Activated naive CD4-positive, alpha-beta T cell treated with anti-CD3 and anti-CD28 coated beads, Interleukin-2, amount 10 ng/mL, durations not matched to agents 7 days and 5 days (primary cell): ENCODE data around the gene POMC.
"Not testable (repeated sequence)": the region's sequence is repeated elsewhere in the genome, so short reads cannot be mapped to it uniquely, and the experiment has no call there.

ENCODE experiments used
- CTCF ChIA-PET: fragments of 350-600 bp; sonication (Branson Sonifier 250); formaldehyde crosslinking; loops from one replicate; lab custom pipeline; 2021; ENCODE audit warnings: antibody characterized with exemption; lab: Charles Lee
- DNase-seq: peaks from one replicate; pipeline ENCODE4 v3.0.0-alpha.2; 2020
- H3K27ac Mint-ChIP-seq: one replicate; pipeline ENCODE4 v1.8.0; 2021; ENCODE audit warnings: mild to moderate bottlenecking, moderate library complexity, mixed read lengths
- H3K27me3 Mint-ChIP-seq: one replicate; pipeline ENCODE4 v1.8.0; 2021; ENCODE audit warnings: mild to moderate bottlenecking, mixed read lengths
- H3K36me3 Mint-ChIP-seq: one replicate; pipeline ENCODE4 v1.8.0; 2021; ENCODE audit warnings: mixed read lengths
- H3K4me1 Mint-ChIP-seq: one replicate; pipeline ENCODE4 v1.8.0; 2021; ENCODE audit warnings: mixed read lengths
- H3K4me3 Mint-ChIP-seq: one replicate; pipeline ENCODE4 v1.8.0; 2021; ENCODE audit warnings: mild to moderate bottlenecking, moderate library complexity, mixed read lengths
- H3K9me3 Mint-ChIP-seq: one replicate; pipeline ENCODE4 v1.8.0; 2021; ENCODE audit warnings: mixed read lengths

The POMC gene

DNA sequence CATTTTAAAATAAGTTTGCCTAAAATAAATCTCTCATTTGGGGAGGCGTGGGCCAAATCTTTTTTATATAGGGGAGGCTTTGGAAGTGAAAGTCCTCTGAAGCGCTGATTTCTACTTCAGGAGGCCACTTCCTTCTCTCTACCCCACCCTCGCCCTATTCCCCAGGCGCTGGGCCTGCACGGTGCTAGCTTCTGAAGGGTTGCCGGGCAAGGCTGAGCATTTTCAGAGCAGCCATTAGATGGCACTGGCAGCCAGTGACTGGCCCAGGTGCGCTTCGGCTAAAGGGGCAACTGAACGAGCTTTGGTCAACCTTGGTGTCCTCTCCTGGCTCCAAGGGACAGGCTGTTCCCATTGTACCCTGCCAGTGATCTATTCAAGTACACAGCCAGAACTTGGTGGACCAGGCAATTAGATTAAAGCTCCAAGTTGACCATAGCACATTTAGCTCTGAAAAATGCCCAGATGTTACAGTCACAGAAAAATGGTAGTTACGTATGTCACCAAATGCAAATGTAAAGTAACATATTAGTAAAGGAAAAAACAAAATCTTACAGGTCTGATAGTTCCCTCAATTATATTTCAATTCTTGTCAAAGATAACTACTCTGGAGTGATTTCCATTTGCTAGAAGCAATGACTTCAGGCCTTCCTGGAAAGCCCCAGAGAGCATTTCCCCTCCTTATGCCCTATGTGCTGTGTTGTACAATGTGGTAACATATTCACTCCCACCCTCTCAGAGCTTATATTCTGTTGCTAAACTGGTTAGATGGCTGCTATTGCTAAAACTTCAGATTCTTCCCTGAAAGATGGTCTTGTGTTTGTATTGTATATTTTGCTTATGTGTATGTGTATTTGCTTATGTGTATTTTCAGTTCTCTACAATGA is 2.1 kb downstream of the POMC start:
- no peaks in the 10 kb centered on the region for H3K36me3 Mint-ChIP-seq
- H3K4me3 Mint-ChIP-seq: no peak overlapping the region
- H3K27me3 Mint-ChIP-seq: peaks cover 80% of the 10 kb centered on the region
- DNase-seq: peak; percentile 69
- peaks cover 36% of the 10 kb centered on the region for H3K4me1 Mint-ChIP-seq
- H3K9me3 Mint-ChIP-seq: no peaks in the 10 kb centered on the region
- H3K27ac Mint-ChIP-seq: no peak overlapping the region
- CTCF ChIA-PET: interaction anchor here (0.6 to 6.3 kb wide), 17 partner anchors 24 to 490 kb away, joined by 3 to 64 read pairs (median 3); no protein-coding TSS in a partner anchor

DNA sequence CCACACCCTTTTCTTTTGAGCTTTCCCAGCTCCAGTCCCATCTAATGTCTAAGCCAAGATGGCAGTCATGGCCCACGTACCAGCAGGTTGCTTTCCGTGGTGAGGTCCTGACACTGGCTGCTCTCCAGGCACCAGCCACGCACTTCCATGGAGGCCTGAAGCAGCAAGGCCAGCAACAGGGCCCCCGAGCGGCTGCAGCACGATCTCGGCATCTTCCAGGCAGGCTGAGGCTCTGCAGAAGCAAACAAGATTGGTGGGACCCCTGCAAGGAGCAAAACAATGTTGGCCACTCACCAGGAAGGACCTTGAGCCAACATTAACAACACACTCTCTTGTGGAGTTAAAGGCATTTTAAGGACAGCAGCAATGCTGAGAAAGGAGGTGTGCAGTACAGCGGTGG is 3.8 kb downstream of the POMC start:
- peaks cover 46% of the 10 kb centered on the region for H3K4me1 Mint-ChIP-seq
- no peak for DNase-seq
- H3K27ac Mint-ChIP-seq: no peak overlapping the region
- no peak overlapping the region for H3K4me3 Mint-ChIP-seq
- H3K27me3 Mint-ChIP-seq: peaks cover 64% of the 10 kb centered on the region
- CTCF ChIA-PET: interaction anchor here (6.3 kb wide), 1 partner anchor 31 kb away, joined by 64 read pairs; no protein-coding TSS in a partner anchor
- no peaks in the 10 kb centered on the region for H3K36me3 Mint-ChIP-seq
- H3K9me3 Mint-ChIP-seq: no peaks in the 10 kb centered on the region

- peaks cover 30% of the 10 kb centered on the region for H3K4me1 Mint-ChIP-seq
- peaks cover 39% of the 10 kb centered on the region for H3K27me3 Mint-ChIP-seq
- H3K4me3 Mint-ChIP-seq, H3K9me3 Mint-ChIP-seq, H3K36me3 Mint-ChIP-seq, DNase-seq: not testable (repeated sequence)
- peak overlapping the region; percentile 68 for H3K27ac Mint-ChIP-seq
- CTCF ChIA-PET: interaction anchor here (1.9 to 6.3 kb wide), 2 partner anchors 34 to 186 kb away, joined by 6 to 64 read pairs; no protein-coding TSS in a partner anchor
Measured at GRCh38 chr2:25162061-25162460, 6.3 kb downstream of the POMC start.

GRCh38 chr2:25161055-25161781 is 7.2 kb downstream of the POMC start:
- peaks cover 35% of the 10 kb centered on the region for H3K27me3 Mint-ChIP-seq
- H3K4me1 Mint-ChIP-seq: peaks cover 25% of the 10 kb centered on the region
- peak; percentile 75 for DNase-seq
- H3K27ac Mint-ChIP-seq: peak overlapping the region; percentile 78
- H3K9me3 Mint-ChIP-seq: no peaks in the 10 kb centered on the region
- no peaks in the 10 kb centered on the region for H3K36me3 Mint-ChIP-seq
- H3K4me3 Mint-ChIP-seq: peak overlapping the region; percentile 59
- CTCF ChIA-PET: interaction anchor here (0.9 kb wide), 1 partner anchor 24 kb away, joined by 3 read pairs; no protein-coding TSS in a partner anchor

- CTCF ChIA-PET: interaction anchor here (0.9 kb wide), 1 partner anchor 24 kb away, joined by 3 read pairs; no protein-coding TSS in a partner anchor
- H3K4me1 Mint-ChIP-seq: peaks cover 16% of the 10 kb centered on the region
- H3K27me3 Mint-ChIP-seq: peaks cover 28% of the 10 kb centered on the region
- no peak for DNase-seq
- H3K4me3 Mint-ChIP-seq: peak overlapping the region; percentile 59
- no peaks in the 10 kb centered on the region for H3K36me3 Mint-ChIP-seq
- H3K9me3 Mint-ChIP-seq: no peaks in the 10 kb centered on the region
- H3K27ac Mint-ChIP-seq: peak overlapping the region; percentile 24
Measured at GRCh38 chr2:25160376-25160775, 8.0 kb downstream of the POMC start.

GRCh38 chr2:25159949-25160348 is 8.4 kb downstream of the POMC start:
- H3K27ac Mint-ChIP-seq: peak overlapping the region; percentile 24
- CTCF ChIA-PET: no interaction called here

GRCh38 chr2:25158096-25158852 is 10.1 kb downstream of the POMC start:
- Mint-ChIP-seq H3K4me3 (no peak overlapping the region), H3K36me3 (no peaks in the 10 kb centered on the region), H3K27me3 (peaks cover 27% of the 10 kb centered on the region), H3K27ac (no peak overlapping the region), H3K9me3 (no peaks in the 10 kb centered on the region), H3K4me1 (peaks cover 13% of the 10 kb centered on the region)
- CTCF ChIA-PET: no interaction called here
- no peak for DNase-seq

More at GRCh38 chr2:25159949-25160348, 8.4 kb downstream of the POMC start:
- Mint-ChIP-seq H3K9me3 (no peaks in the 10 kb centered on the region), H3K27me3 (peaks cover 28% of the 10 kb centered on the region), H3K4me3 (peak overlapping the region; percentile 27), H3K4me1 (peaks cover 13% of the 10 kb centered on the region), H3K36me3 (no peaks in the 10 kb centered on the region)
- no peak for DNase-seq

GRCh38 chr2:25155401-25155800 is 13.0 kb downstream of the POMC start:
- Mint-ChIP-seq H3K27me3 (peaks cover 26% of the 10 kb centered on the region), H3K9me3 (no peaks in the 10 kb centered on the region), H3K27ac (no peak overlapping the region), H3K36me3 (no peaks in the 10 kb centered on the region), H3K4me1 (peaks cover 7% of the 10 kb centered on the region), H3K4me3 (no peak overlapping the region)
- DNase-seq: no peak
- CTCF ChIA-PET: no interaction called here

DNA sequence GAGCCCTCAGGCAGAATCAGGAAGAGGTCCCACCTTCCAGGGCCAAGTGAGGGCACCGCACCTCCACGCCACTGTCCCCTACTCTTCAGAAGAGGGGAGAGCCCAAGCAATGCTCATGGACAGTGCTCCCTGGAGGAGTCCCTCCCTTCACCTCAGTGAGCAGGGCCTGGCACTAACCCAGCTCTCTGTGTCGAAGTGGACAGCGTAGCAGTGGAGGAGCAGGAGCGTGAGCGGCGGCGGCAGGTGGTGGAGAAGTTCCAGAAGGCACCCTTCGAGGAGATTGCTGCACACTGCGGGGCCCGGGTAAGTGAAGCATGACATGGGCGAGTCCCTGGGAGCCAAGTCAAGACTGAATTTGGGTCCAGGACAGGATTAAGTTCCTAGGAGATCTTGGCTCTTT is 16.7 kb downstream of the POMC start:
- Mint-ChIP-seq H3K4me1 (no peaks in the 10 kb centered on the region), H3K36me3 (no peaks in the 10 kb centered on the region), H3K27me3 (peaks cover 30% of the 10 kb centered on the region), H3K27ac (no peak overlapping the region), H3K9me3 (no peaks in the 10 kb centered on the region), H3K4me3 (no peak overlapping the region)
- DNase-seq: no peak
- CTCF ChIA-PET: interaction anchor here (1.1 kb wide), 1 partner anchor 44 kb away, joined by 3 read pairs; no protein-coding TSS in a partner anchor

- H3K27ac Mint-ChIP-seq, H3K36me3 Mint-ChIP-seq, H3K4me1 Mint-ChIP-seq, DNase-seq, H3K4me3 Mint-ChIP-seq, H3K9me3 Mint-ChIP-seq, CTCF ChIA-PET: not testable (repeated sequence)
- peaks cover 35% of the 10 kb centered on the region for H3K27me3 Mint-ChIP-seq
Measured at GRCh38 chr2:25150993-25151392, 17.4 kb downstream of the POMC start.

DNA sequence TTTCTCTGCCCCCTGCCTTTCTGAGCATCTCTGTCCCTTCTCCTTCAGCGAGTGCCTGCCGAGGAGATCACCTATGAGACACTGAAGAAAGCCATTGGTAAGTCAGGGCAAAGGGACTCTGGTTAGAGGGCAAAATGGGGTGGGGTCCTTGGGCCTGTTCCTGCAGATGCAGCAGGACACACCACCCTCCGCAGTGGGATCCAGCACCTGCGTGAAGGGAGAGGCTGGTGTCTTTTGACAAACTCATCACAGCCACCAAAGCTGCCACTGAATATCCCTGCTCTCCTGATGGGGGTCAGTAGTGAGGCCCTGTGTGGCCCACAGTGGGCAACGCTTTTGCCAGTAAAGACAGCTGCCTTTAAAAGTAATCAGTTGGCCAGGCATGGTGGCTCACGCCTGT is 18.7 kb downstream of the POMC start:
- Mint-ChIP-seq H3K27ac (no peak overlapping the region), H3K4me1 (no peaks in the 10 kb centered on the region), H3K27me3 (peaks cover 36% of the 10 kb centered on the region), H3K4me3 (no peak overlapping the region), H3K36me3 (no peaks in the 10 kb centered on the region), H3K9me3 (no peaks in the 10 kb centered on the region)
- CTCF ChIA-PET: interaction anchor here (0.5 kb wide), 1 partner anchor 44 kb away, joined by 3 read pairs; no protein-coding TSS in a partner anchor
- DNase-seq: no peak

- no peak for DNase-seq
- H3K9me3 Mint-ChIP-seq: no peaks in the 10 kb centered on the region
- H3K27ac Mint-ChIP-seq: no peak overlapping the region
- CTCF ChIA-PET: no interaction called here
- H3K4me3 Mint-ChIP-seq: no peak overlapping the region
- peaks cover 28% of the 10 kb centered on the region for H3K27me3 Mint-ChIP-seq
- no peaks in the 10 kb centered on the region for H3K36me3 Mint-ChIP-seq
- no peaks in the 10 kb centered on the region for H3K4me1 Mint-ChIP-seq
Measured at GRCh38 chr2:25146896-25147295, 21.5 kb downstream of the POMC start.

DNA sequence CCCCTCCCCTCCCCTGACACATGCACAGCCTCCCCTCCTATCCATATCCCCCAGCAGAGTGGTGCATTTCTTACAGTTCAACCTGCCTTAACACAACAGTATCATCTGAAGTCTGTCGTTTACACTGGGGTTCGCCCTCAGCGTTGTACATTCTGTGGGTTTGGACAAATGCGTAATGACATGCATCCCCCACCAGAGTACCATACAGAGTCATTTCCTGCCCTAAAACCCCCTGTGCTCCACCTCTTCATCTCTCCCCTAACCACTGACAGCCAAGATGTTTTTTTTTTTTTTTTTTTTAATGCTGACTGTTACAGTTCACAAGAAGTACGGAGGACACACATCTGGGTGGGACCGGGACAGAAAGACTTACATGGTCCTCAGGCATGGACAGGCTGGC is 22.6 kb downstream of the POMC start:
- H3K9me3 Mint-ChIP-seq: no peaks in the 10 kb centered on the region
- H3K27ac Mint-ChIP-seq: no peak overlapping the region
- no peaks in the 10 kb centered on the region for H3K4me1 Mint-ChIP-seq
- CTCF ChIA-PET: no interaction called here
- DNase-seq: no peak
- H3K36me3 Mint-ChIP-seq: no peaks in the 10 kb centered on the region
- peaks cover 27% of the 10 kb centered on the region for H3K27me3 Mint-ChIP-seq
- H3K4me3 Mint-ChIP-seq: no peak overlapping the region

GRCh38 chr2:25141120-25141519 is 27.3 kb downstream of the POMC start:
- Mint-ChIP-seq H3K27ac (no peak overlapping the region), H3K4me3 (no peak overlapping the region), H3K36me3 (no peaks in the 10 kb centered on the region), H3K4me1 (no peaks in the 10 kb centered on the region), H3K9me3 (no peaks in the 10 kb centered on the region), H3K27me3 (peaks cover 37% of the 10 kb centered on the region)
- CTCF ChIA-PET: no interaction called here
- no peak for DNase-seq
